Mesendoderm (in vitro differentiated cells): ENCODE measurements around the gene KCNK16.

ENCODE experiments used
- DNase-seq: peaks from one replicate; pipeline ENCODE4 v3.0.0; 2013
- H2AK5ac ChIP-seq: 2 replicates; pipeline ENCODE4 v1.6.1; 2013; ENCODE audit warnings: low read length, inconsistent platforms
- H2BK120ac ChIP-seq: 2 replicates; pipeline ENCODE4 v1.6.1; 2013; ENCODE audit warnings: low read depth, mild to moderate bottlenecking, low read length, moderate library complexity, mixed read lengths
- H2BK15ac ChIP-seq: replicated peaks from 2 replicates; pipeline ENCODE4 v1.6.1; 2013; ENCODE audit warnings: low read depth, mild to moderate bottlenecking, moderate library complexity
- H2BK5ac ChIP-seq: 2 replicates; pipeline ENCODE4 v1.6.1; 2013; ENCODE audit warnings: low read length, inconsistent platforms
- H3K18ac ChIP-seq: 2 replicates; pipeline ENCODE4 v1.6.1; 2013; ENCODE audit warnings: mild to moderate bottlenecking, low read length, mixed read lengths
- H3K23ac ChIP-seq: one replicate; pipeline ENCODE4 v1.6.1; 2013; ENCODE audit warnings: low read length
- H3K27ac ChIP-seq: 2 replicates; pipeline ENCODE4 v1.5.1; 2013; ENCODE audit warnings: low read depth, mild to moderate bottlenecking, inconsistent platforms, low read length, moderate library complexity
- H3K27me3 ChIP-seq: 2 replicates; pipeline ENCODE4 v1.6.1; 2013; ENCODE audit warnings: low read length, control low read depth, mild to moderate bottlenecking, inconsistent platforms; ENCODE audit not compliant: insufficient read depth, poor library complexity
- H3K36me3 ChIP-seq: 2 replicates; pipeline ENCODE4 v1.6.1; 2013; ENCODE audit warnings: low read length, inconsistent platforms; ENCODE audit not compliant: control insufficient read depth, insufficient read depth
- H3K4ac ChIP-seq: one replicate; pipeline ENCODE4 v1.6.1; 2013; ENCODE audit warnings: low read depth, mild to moderate bottlenecking, low read length, moderate library complexity
- H3K4me1 ChIP-seq: 2 replicates; pipeline ENCODE4 v1.6.1; 2013; ENCODE audit warnings: low read depth, low read length, inconsistent platforms; ENCODE audit not compliant: control insufficient read depth
- H3K4me2 ChIP-seq: 2 replicates; pipeline ENCODE4 v1.6.1; 2013; ENCODE audit warnings: low read length
- H3K4me3 ChIP-seq: 2 replicates; pipeline ENCODE4 v1.5.1; 2013; ENCODE audit warnings: mild to moderate bottlenecking, low read length
- H3K56ac ChIP-seq: one replicate; pipeline ENCODE4 v1.6.1; 2013; ENCODE audit warnings: low read length
- H3K79me1 ChIP-seq: 2 replicates; pipeline ENCODE4 v1.6.1; 2013; ENCODE audit warnings: low read length, inconsistent platforms
- H3K79me2 ChIP-seq: 2 replicates; pipeline ENCODE4 v1.6.1; 2013; ENCODE audit warnings: mild to moderate bottlenecking, low read length; ENCODE audit not compliant: control insufficient read depth, insufficient read depth
- H3K9ac ChIP-seq: 2 replicates; pipeline ENCODE4 v1.6.1; 2013; ENCODE audit warnings: low read length, inconsistent platforms
- H4K5ac ChIP-seq: one replicate; pipeline ENCODE4 v1.6.1; 2013; ENCODE audit warnings: low read length
- H4K8ac ChIP-seq: one replicate; pipeline ENCODE4 v1.6.1; 2013; ENCODE audit warnings: low read depth, mild to moderate bottlenecking, control low read depth, low read length, moderate library complexity
- WGBS: extraction: QIAGEN DNeasy Blood & Tissue Kit; methylation state at CpG from one replicate; pipeline ENCODE4 v1.1.7; 2013; ENCODE audit warnings: low lambda C conversion rate, missing lambda C conversion rate; ENCODE audit not compliant: insufficient coverage; ENCODE audit errors: extremely low coverage; 5-methylcytosine and 5-hydroxymethylcytosine counted together

The KCNK16 gene

GRCh38 chr6:39276379-39276995, 46.0 kb downstream of the KCNK16 start:
- no peak overlapping the region for H3K4me3 ChIP-seq
- no peak overlapping the region for H4K5ac ChIP-seq
- H3K36me3 ChIP-seq, result no peaks in the 10 kb centered on the region
- H3K4me2 ChIP-seq, result no peak overlapping the region
- no peaks in the 10 kb centered on the region for H3K79me2 ChIP-seq
- H3K9ac ChIP-seq, result no peak overlapping the region
- no peak for DNase-seq
- H2AK5ac ChIP-seq, result no peak overlapping the region
- no peaks in the 10 kb centered on the region for H3K79me1 ChIP-seq
- H3K4ac ChIP-seq, result no peak overlapping the region
- WGBS, result no CpG with 5 or more reads among the region's 3 CpGs
- no peaks in the 10 kb centered on the region for H3K27me3 ChIP-seq
- no peak overlapping the region for H3K18ac ChIP-seq
- H3K56ac ChIP-seq, result no peak overlapping the region
- no peak overlapping the region for H2BK120ac ChIP-seq
- H2BK5ac ChIP-seq, result no peak overlapping the region
- H3K4me1 ChIP-seq, result no peaks in the 10 kb centered on the region
- no peak overlapping the region for H3K23ac ChIP-seq
- H3K27ac ChIP-seq, result no peak overlapping the region
- H2BK15ac ChIP-seq, result no peak overlapping the region
- H4K8ac ChIP-seq, result no peak overlapping the region

GRCh38 chr6:39274903-39275302, 47.6 kb downstream of the KCNK16 start:
- Histone ChIP-seq H3K56ac (no peak overlapping the region), H3K27me3 (no peaks in the 10 kb centered on the region), H2BK5ac (no peak overlapping the region), H3K23ac (no peak overlapping the region), H3K79me1 (no peaks in the 10 kb centered on the region), H3K36me3 (no peaks in the 10 kb centered on the region), H3K4me1 (no peaks in the 10 kb centered on the region), H4K5ac (no peak overlapping the region), H2BK15ac (no peak overlapping the region), H3K4me3 (no peak overlapping the region), H3K9ac (no peak overlapping the region), H3K79me2 (no peaks in the 10 kb centered on the region), H3K18ac (no peak overlapping the region), H4K8ac (no peak overlapping the region), H2BK120ac (no peak overlapping the region), H3K4me2 (no peak overlapping the region), H3K4ac (no peak overlapping the region), H3K27ac (no peak overlapping the region), H2AK5ac (no peak overlapping the region)
- DNase-seq, result no peak
- no CpG with 5 or more reads among the region's 3 CpGs for WGBS

- no peak for DNase-seq
- H2BK120ac ChIP-seq, result no peak overlapping the region
- H3K56ac ChIP-seq, result no peak overlapping the region
- H2AK5ac ChIP-seq, result no peak overlapping the region
- no peak overlapping the region for H3K27ac ChIP-seq
- H3K79me1 ChIP-seq, result no peaks in the 10 kb centered on the region
- no peak overlapping the region for H3K9ac ChIP-seq
- no peak overlapping the region for H2BK5ac ChIP-seq
- H3K4me3 ChIP-seq, result no peak overlapping the region
- H3K23ac ChIP-seq, result no peak overlapping the region
- no peak overlapping the region for H4K8ac ChIP-seq
- WGBS, result no CpG with 5 or more reads among the region's 4 CpGs
- no peak overlapping the region for H3K4me2 ChIP-seq
- H3K4ac ChIP-seq, result no peak overlapping the region
- no peaks in the 10 kb centered on the region for H3K79me2 ChIP-seq
- H4K5ac ChIP-seq, result no peak overlapping the region
- no peaks in the 10 kb centered on the region for H3K27me3 ChIP-seq
- no peaks in the 10 kb centered on the region for H3K36me3 ChIP-seq
- H2BK15ac ChIP-seq, result no peak overlapping the region
- no peaks in the 10 kb centered on the region for H3K4me1 ChIP-seq
- no peak overlapping the region for H3K18ac ChIP-seq
These were observed 48.0 kb downstream of the KCNK16 start for GRCh38 chr6:39274471-39274870.

- H3K27ac ChIP-seq, result no peak overlapping the region
- WGBS, result no CpG with 5 or more reads among the region's 6 CpGs
- H2AK5ac ChIP-seq, result no peak overlapping the region
These were observed 49.1 kb downstream of the KCNK16 start for GRCh38 chr6:39273406-39273821.

GRCh38 chr6:39269961-39270360, 52.5 kb downstream of the KCNK16 start:
- no peak overlapping the region for H3K4me2 ChIP-seq
- no peak overlapping the region for H4K5ac ChIP-seq
- no peak overlapping the region for H3K4me3 ChIP-seq
- WGBS, result no CpG with 5 or more reads among the region's 1 CpG
- H3K18ac ChIP-seq, result no peak overlapping the region
- no peak overlapping the region for H3K9ac ChIP-seq
- no peak overlapping the region for H2BK5ac ChIP-seq
- no peaks in the 10 kb centered on the region for H3K79me1 ChIP-seq
- no peak overlapping the region for H4K8ac ChIP-seq
- H3K4me1 ChIP-seq, result no peaks in the 10 kb centered on the region
- no peak overlapping the region for H2BK15ac ChIP-seq
- H2BK120ac ChIP-seq, result no peak overlapping the region
- H3K56ac ChIP-seq, result no peak overlapping the region
- no peaks in the 10 kb centered on the region for H3K36me3 ChIP-seq
- H3K27ac ChIP-seq, result no peak overlapping the region
- no peak overlapping the region for H3K4ac ChIP-seq
- DNase-seq, result no peak
- H3K23ac ChIP-seq, result no peak overlapping the region
- no peaks in the 10 kb centered on the region for H3K27me3 ChIP-seq
- H2AK5ac ChIP-seq, result no peak overlapping the region
- H3K79me2 ChIP-seq, result no peaks in the 10 kb centered on the region

More at GRCh38 chr6:39273406-39273821, 49.1 kb downstream of the KCNK16 start:
- H2BK120ac ChIP-seq, result no peak overlapping the region
- no peak overlapping the region for H2BK15ac ChIP-seq
- H2BK5ac ChIP-seq, result no peak overlapping the region
- H4K5ac ChIP-seq, result no peak overlapping the region
- H3K4ac ChIP-seq, result no peak overlapping the region
- no peak overlapping the region for H3K4me3 ChIP-seq
- H3K79me1 ChIP-seq, result no peaks in the 10 kb centered on the region
- no peaks in the 10 kb centered on the region for H3K36me3 ChIP-seq
- H4K8ac ChIP-seq, result no peak overlapping the region
- H3K79me2 ChIP-seq, result no peaks in the 10 kb centered on the region
- no peak overlapping the region for H3K9ac ChIP-seq
- no peaks in the 10 kb centered on the region for H3K4me1 ChIP-seq
- H3K4me2 ChIP-seq, result no peak overlapping the region
- H3K56ac ChIP-seq, result no peak overlapping the region
- no peaks in the 10 kb centered on the region for H3K27me3 ChIP-seq
- no peak overlapping the region for H3K23ac ChIP-seq
- DNase-seq, result no peak
- H3K18ac ChIP-seq, result no peak overlapping the region

- no peak overlapping the region for H3K56ac ChIP-seq
- no peak overlapping the region for H3K4ac ChIP-seq
- no CpG with 5 or more reads among the region's 3 CpGs for WGBS
- no peak overlapping the region for H3K4me3 ChIP-seq
- H4K8ac ChIP-seq, result no peak overlapping the region
- H2BK5ac ChIP-seq, result no peak overlapping the region
- no peaks in the 10 kb centered on the region for H3K79me1 ChIP-seq
- no peak overlapping the region for H3K23ac ChIP-seq
- H4K5ac ChIP-seq, result no peak overlapping the region
- H3K9ac ChIP-seq, result no peak overlapping the region
- no peak overlapping the region for H3K4me2 ChIP-seq
- no peaks in the 10 kb centered on the region for H3K79me2 ChIP-seq
- H3K27ac ChIP-seq, result no peak overlapping the region
- H3K27me3 ChIP-seq, result no peaks in the 10 kb centered on the region
- no peak overlapping the region for H2BK15ac ChIP-seq
- peak; percentile 21 for DNase-seq
- no peak overlapping the region for H3K18ac ChIP-seq
- H2AK5ac ChIP-seq, result no peak overlapping the region
- H2BK120ac ChIP-seq, result no peak overlapping the region
- no peaks in the 10 kb centered on the region for H3K4me1 ChIP-seq
- no peaks in the 10 kb centered on the region for H3K36me3 ChIP-seq
These were observed 53.8 kb downstream of the KCNK16 start for GRCh38 chr6:39268721-39269120.
